ENCODE results near the gene SRBD1. TPM values are rescaled to one million over a fixed set of nuclear protein-coding genes. Genes with fewer than 3 reads are reported as not detected.

Gene SRBD1
- total RNA-seq, 1 donor from 2014 or later: 9.1 TPM

GRCh38 chr2:45634223-45634622 is 23.2 kb upstream of the SRBD1 start:
- TF ChIP-seq POLR2AphosphoS5 (IDR thresholded peaks at IDR 0.05; ENCODE audit: insufficient read depth in 1 of 2, low read depth in 1 of 2) (no peak), POLR2A (IDR thresholded peaks at IDR 0.05) (no peak)
- TF ChIP-seq, protein P1, sequence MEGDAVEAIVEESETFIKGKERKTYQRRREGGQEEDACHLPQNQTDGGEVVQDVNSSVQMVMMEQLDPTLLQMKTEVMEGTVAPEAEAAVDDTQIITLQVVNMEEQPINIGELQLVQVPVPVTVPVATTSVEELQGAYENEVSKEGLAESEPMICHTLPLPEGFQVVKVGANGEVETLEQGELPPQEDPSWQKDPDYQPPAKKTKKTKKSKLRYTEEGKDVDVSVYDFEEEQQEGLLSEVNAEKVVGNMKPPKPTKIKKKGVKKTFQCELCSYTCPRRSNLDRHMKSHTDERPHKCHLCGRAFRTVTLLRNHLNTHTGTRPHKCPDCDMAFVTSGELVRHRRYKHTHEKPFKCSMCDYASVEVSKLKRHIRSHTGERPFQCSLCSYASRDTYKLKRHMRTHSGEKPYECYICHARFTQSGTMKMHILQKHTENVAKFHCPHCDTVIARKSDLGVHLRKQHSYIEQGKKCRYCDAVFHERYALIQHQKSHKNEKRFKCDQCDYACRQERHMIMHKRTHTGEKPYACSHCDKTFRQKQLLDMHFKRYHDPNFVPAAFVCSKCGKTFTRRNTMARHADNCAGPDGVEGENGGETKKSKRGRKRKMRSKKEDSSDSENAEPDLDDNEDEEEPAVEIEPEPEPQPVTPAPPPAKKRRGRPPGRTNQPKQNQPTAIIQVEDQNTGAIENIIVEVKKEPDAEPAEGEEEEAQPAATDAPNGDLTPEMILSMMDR (IDR thresholded peaks at IDR 0.05): no peak
- no peaks in the 10 kb centered on the region for H3K27me3 ChIP-seq
- H3K36me3 ChIP-seq: no peaks in the 10 kb centered on the region
- intact Hi-C loops (cut with DNase I): no loop called here
- H3K4me1 ChIP-seq: no peaks in the 10 kb centered on the region
- H3K4me3 ChIP-seq: no peak overlapping the region
- no peak overlapping the region for H3K27ac ChIP-seq
- no peak for DNase-seq (ENCODE audit: extremely low spot score in 2 of 2)
- no peaks in the 10 kb centered on the region for H3K9me3 ChIP-seq

GRCh38 chr2:45631955-45632354 is 20.9 kb upstream of the SRBD1 start:
- H3K9me3 ChIP-seq: no peaks in the 10 kb centered on the region
- no peak for DNase-seq (ENCODE audit: extremely low spot score in 2 of 2)
- intact Hi-C loops (cut with DNase I): no loop called here
- no peak overlapping the region for H3K27ac ChIP-seq
- TF ChIP-seq POLR2A (IDR thresholded peaks at IDR 0.05): no peak
- no peak for TF ChIP-seq POLR2AphosphoS5 (IDR thresholded peaks at IDR 0.05; ENCODE audit: insufficient read depth in 1 of 2, low read depth in 1 of 2)
- TF ChIP-seq, protein P1 (IDR thresholded peaks at IDR 0.05): no peak
- H3K27me3 ChIP-seq: no peaks in the 10 kb centered on the region
- no peaks in the 10 kb centered on the region for H3K36me3 ChIP-seq
- no peaks in the 10 kb centered on the region for H3K4me1 ChIP-seq
- no peak overlapping the region for H3K4me3 ChIP-seq

DNA sequence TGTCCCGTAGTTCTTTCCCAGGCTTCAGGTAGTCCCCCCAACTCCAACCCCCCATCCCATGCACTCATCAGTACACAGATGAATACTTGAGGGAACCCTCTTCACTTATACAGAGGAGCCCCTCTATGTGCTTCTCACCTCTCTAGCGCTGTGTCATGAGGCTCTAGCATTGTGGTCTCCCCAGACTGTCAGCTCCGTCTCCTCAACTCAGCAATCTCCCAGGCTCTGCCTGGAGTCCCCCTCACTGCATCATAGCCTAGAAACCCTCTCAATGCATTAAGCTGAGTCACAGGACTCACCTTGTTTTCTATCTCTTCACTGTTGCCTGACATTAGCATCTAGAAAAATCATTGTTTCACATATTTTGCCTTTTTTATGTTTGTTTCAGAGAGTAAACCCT is 20.3 kb upstream of the SRBD1 start:
- no peaks in the 10 kb centered on the region for H3K36me3 ChIP-seq
- TF ChIP-seq POLR2AphosphoS5 (IDR thresholded peaks at IDR 0.05; ENCODE audit: insufficient read depth in 1 of 2, low read depth in 1 of 2) (no peak), POLR2A (IDR thresholded peaks at IDR 0.05) (no peak)
- TF ChIP-seq, protein P1 (IDR thresholded peaks at IDR 0.05): no peak
- no peak for DNase-seq (ENCODE audit: extremely low spot score in 2 of 2)
- H3K4me3 ChIP-seq: no peak overlapping the region
- intact Hi-C loops (cut with DNase I): no loop called here
- H3K4me1 ChIP-seq: no peaks in the 10 kb centered on the region
- H3K9me3 ChIP-seq: no peaks in the 10 kb centered on the region
- no peaks in the 10 kb centered on the region for H3K27me3 ChIP-seq
- no peak overlapping the region for H3K27ac ChIP-seq

- Histone ChIP-seq H3K9me3 (no peaks in the 10 kb centered on the region), H3K4me1 (no peaks in the 10 kb centered on the region), H3K27me3 (no peaks in the 10 kb centered on the region), H3K27ac (no peak overlapping the region), H3K36me3 (no peaks in the 10 kb centered on the region), H3K4me3 (no peak overlapping the region)
- no peak for DNase-seq (ENCODE audit: extremely low spot score in 2 of 2)
- TF ChIP-seq POLR2A (IDR thresholded peaks at IDR 0.05): no peak
- TF ChIP-seq, protein P1 (IDR thresholded peaks at IDR 0.05): no peak
- no peak for TF ChIP-seq POLR2AphosphoS5 (IDR thresholded peaks at IDR 0.05; ENCODE audit: insufficient read depth in 1 of 2, low read depth in 1 of 2)
- intact Hi-C loops (cut with DNase I): no loop called here
Observed at GRCh38 chr2:45629971-45630370, 18.9 kb upstream of the SRBD1 start.

- TF ChIP-seq POLR2AphosphoS5 (IDR thresholded peaks at IDR 0.05; ENCODE audit: insufficient read depth in 1 of 2, low read depth in 1 of 2) (no peak), POLR2A (IDR thresholded peaks at IDR 0.05) (no peak)
- TF ChIP-seq, protein P1 (IDR thresholded peaks at IDR 0.05): no peak
- no peak overlapping the region for H3K4me3 ChIP-seq
- intact Hi-C loops (cut with DNase I): no loop called here
- no peak for DNase-seq (ENCODE audit: extremely low spot score in 2 of 2)
- no peaks in the 10 kb centered on the region for H3K27me3 ChIP-seq
- no peaks in the 10 kb centered on the region for H3K9me3 ChIP-seq
- H3K27ac ChIP-seq: no peak overlapping the region
- H3K36me3 ChIP-seq: no peaks in the 10 kb centered on the region
- no peaks in the 10 kb centered on the region for H3K4me1 ChIP-seq
Observed at GRCh38 chr2:45627911-45628310, 16.8 kb upstream of the SRBD1 start.
